Measurements from ENCODE around the gene ECSCR.

GRCh38 chr5:139486201-139486600 lies 23.7 kb upstream of the ECSCR start:
- TF ChIP-seq CTCF (IDR thresholded peaks at IDR 0.05) (no peak), EZH2 (IDR thresholded peaks at IDR 0.05) (no peak), EZH2phosphoT487 (IDR thresholded peaks at IDR 0.05) (no peak)

Measured in neural progenitor cell (in vitro differentiated cells).